ENCODE measurements around the gene SIPA1L3. TPM values are rescaled to one million over a fixed set of nuclear protein-coding genes. Genes with fewer than 3 reads are reported as not detected.

The SIPA1L3 gene
- polyA plus RNA-seq, 1 of the 3 experiments (the other 2 are of a cell fraction): 11.6 TPM

DNA sequence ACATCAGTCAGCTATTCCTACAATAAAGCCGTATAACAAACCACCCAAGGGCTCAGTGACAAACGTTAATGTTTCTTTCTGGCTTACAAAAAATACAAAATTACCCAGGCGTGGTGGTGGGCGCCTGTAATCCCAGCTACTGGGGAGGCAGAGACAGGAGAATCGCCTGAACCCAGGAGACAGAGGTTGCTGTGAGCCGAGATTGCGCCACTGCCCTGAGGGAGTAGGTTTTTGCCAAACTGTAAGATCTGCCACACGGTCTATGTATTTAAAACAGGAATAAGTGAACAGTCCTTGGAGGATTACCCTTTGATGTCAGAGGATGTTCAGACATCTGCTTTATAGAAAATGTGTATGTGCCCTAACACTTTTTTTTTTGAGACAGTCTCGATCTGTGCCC is 211.2 kb downstream of the SIPA1L3 start (continued):
- no peak for TF ChIP-seq USF2 (IDR thresholded peaks at IDR 0.05; ENCODE audit: borderline replicate concordance, low read depth, low read length)

DNA sequence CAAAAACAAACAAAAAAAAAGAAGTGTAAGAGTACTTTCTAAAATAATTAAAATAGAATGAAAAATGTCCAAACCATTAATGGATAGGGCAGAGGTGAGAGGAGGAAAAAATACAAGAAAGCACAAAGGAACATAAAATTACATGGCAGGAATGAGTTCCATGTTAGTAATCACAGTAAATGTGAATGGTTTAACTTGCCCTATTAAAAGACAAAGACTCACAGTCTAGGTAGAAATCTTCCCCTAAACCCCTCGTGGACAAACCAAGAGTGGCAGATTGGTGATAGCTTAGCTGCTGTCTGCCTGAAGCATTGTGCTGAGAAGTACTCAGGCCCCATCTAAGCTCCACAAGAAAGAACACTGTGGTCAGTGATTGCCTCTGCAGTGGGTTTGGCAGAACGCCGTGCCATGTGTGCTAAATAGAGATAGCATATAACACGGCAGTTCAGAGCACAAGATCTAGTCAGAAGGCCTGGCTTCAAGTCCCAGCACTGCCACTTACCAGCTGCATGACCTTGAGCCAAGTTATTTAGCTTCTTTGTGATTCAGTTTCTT is 213.5 kb downstream of the SIPA1L3 start:
- ChIA-PET CTCF (interaction anchor here (0.8 kb wide), 1 partner anchor 216 kb away, joined by 3 read pairs; no protein-coding TSS in a partner anchor), POLR2A (no interaction called here)
- no peak overlapping the region for H2AFZ ChIP-seq (ENCODE audit: low read depth)
- no peak for TF ChIP-seq GABPA (IDR thresholded peaks at IDR 0.05; ENCODE audit: low read depth)
- TF ChIP-seq IRF3 (IDR thresholded peaks at IDR 0.05; ENCODE audit: low read depth, low read length): no peak
- no peak for TF ChIP-seq FOXM1 (IDR thresholded peaks at IDR 0.05; ENCODE audit: low read depth)
- no peak for TF ChIP-seq RXRA (IDR thresholded peaks at IDR 0.05; ENCODE audit: borderline replicate concordance, low read depth)
- no peak for TF ChIP-seq SIN3A (IDR thresholded peaks at IDR 0.05; ENCODE audit: borderline replicate concordance, low read depth, low read length)
- TF ChIP-seq RCOR1 (IDR thresholded peaks at IDR 0.05; ENCODE audit: low read length): no peak
- TF ChIP-seq EZH2phosphoT487 (IDR thresholded peaks at IDR 0.05; ENCODE audit: borderline replicate concordance, low read depth): no peak
- no peak for TF ChIP-seq EP300 (IDR thresholded peaks at IDR 0.05; ENCODE audit: borderline replicate concordance in 1 of 2, low read depth in 1 of 2, low read length in 1 of 2)
- TF ChIP-seq USF1 (IDR thresholded peaks at IDR 0.05; ENCODE audit: borderline replicate concordance, low read depth): no peak
- TF ChIP-seq, protein P1, sequence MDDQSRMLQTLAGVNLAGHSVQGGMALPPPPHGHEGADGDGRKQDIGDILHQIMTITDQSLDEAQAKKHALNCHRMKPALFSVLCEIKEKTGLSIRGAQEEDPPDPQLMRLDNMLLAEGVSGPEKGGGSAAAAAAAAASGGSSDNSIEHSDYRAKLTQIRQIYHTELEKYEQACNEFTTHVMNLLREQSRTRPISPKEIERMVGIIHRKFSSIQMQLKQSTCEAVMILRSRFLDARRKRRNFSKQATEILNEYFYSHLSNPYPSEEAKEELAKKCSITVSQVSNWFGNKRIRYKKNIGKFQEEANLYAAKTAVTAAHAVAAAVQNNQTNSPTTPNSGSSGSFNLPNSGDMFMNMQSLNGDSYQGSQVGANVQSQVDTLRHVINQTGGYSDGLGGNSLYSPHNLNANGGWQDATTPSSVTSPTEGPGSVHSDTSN (IDR thresholded peaks at IDR 0.05): no peak
- no peak for TF ChIP-seq TCF12 (IDR thresholded peaks at IDR 0.05)
- TF ChIP-seq, protein P2, sequence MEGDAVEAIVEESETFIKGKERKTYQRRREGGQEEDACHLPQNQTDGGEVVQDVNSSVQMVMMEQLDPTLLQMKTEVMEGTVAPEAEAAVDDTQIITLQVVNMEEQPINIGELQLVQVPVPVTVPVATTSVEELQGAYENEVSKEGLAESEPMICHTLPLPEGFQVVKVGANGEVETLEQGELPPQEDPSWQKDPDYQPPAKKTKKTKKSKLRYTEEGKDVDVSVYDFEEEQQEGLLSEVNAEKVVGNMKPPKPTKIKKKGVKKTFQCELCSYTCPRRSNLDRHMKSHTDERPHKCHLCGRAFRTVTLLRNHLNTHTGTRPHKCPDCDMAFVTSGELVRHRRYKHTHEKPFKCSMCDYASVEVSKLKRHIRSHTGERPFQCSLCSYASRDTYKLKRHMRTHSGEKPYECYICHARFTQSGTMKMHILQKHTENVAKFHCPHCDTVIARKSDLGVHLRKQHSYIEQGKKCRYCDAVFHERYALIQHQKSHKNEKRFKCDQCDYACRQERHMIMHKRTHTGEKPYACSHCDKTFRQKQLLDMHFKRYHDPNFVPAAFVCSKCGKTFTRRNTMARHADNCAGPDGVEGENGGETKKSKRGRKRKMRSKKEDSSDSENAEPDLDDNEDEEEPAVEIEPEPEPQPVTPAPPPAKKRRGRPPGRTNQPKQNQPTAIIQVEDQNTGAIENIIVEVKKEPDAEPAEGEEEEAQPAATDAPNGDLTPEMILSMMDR (IDR thresholded peaks at IDR 0.05): no peak
- TF ChIP-seq TEAD4 (IDR thresholded peaks at IDR 0.05; ENCODE audit: borderline replicate concordance, insufficient read depth): no peak
- no peak for TF ChIP-seq ZBTB33 (IDR thresholded peaks at IDR 0.05; ENCODE audit: borderline replicate concordance, low read depth)
- TF ChIP-seq FOSL2 (IDR thresholded peaks at IDR 0.05; ENCODE audit: borderline replicate concordance, low read depth): no peak
- TF ChIP-seq RAD21 (IDR thresholded peaks at IDR 0.05; ENCODE audit: low read length): no peak
- TF ChIP-seq JUND (IDR thresholded peaks at IDR 0.05): no peak
- no peak for TF ChIP-seq SMC3 (IDR thresholded peaks at IDR 0.05; ENCODE audit: low read depth, low read length)
- TF ChIP-seq FOXJ3 (CRISPR knock-in tag; IDR thresholded peaks at IDR 0.05): no peak
- H3K9me3 ChIP-seq: no peaks in the 10 kb centered on the region
- no peak overlapping the region for H3K4me2 ChIP-seq
- no peak overlapping the region for H3K4me3 ChIP-seq (ENCODE audit: low read depth in 2 of 2, low read length in 1 of 2)
- H3K9me2 ChIP-seq: no peaks in the 10 kb centered on the region
- no peaks in the 10 kb centered on the region for H3F3A ChIP-seq (replicated peaks; ENCODE audit: insufficient read depth)
- no peak overlapping the region for H3K27ac ChIP-seq (ENCODE audit: low read depth in 2 of 2, low read length in 1 of 2)
- no peaks in the 10 kb centered on the region for H3K79me2 ChIP-seq (ENCODE audit: insufficient read depth)
- no peak overlapping the region for H3K9ac ChIP-seq
- H3K4me1 ChIP-seq (ENCODE audit: control insufficient read depth in 1 of 2, insufficient read depth in 2 of 2, low read depth in 1 of 2, low read length in 1 of 2): no peaks in the 10 kb centered on the region
- no peak for DNase-seq
- H3K27me3 ChIP-seq (ENCODE audit: insufficient read depth): no peaks in the 10 kb centered on the region
- H3K36me3 ChIP-seq (replicated peaks in 1 of 2; ENCODE audit: control insufficient read depth in 1 of 2, insufficient read depth in 2 of 2, low read length in 1 of 2): peaks cover 7 to 35% of the 10 kb centered on the region in 2 experiments
- 94% methylated on average over 2 of the region's 4 CpGs for WGBS (ENCODE audit: low lambda C conversion rate)
- H4K20me1 ChIP-seq (ENCODE audit: insufficient read depth): no peaks in the 10 kb centered on the region

Data from SK-N-SH (cell line).